SU-DHL-6 (cell line): ENCODE data around the gene ANKRD28.

Experiments
- EZH2phosphoT487 ChIP-seq: fragments of 200-600 bp; sonication (generic), shearing (Covaris generic); conservative IDR thresholded peaks from 2 replicates; pipeline ENCODE4 v1.6.1; 2018; ENCODE audit warnings: mild to moderate bottlenecking, antibody characterized with exemption, low read length, moderate library complexity, mixed read lengths
- TF ChIP-seq, protein P1 (sequence below): fragments of 200-600 bp; sonication (generic); IDR thresholded peaks from one replicate; pipeline ENCODE4 v1.5.1; 2017; ENCODE audit warnings: antibody characterized with exemption, mild to moderate bottlenecking, low read length, moderate library complexity; ENCODE audit not compliant: insufficient read depth, poor library complexity, severe bottlenecking

DNA sequence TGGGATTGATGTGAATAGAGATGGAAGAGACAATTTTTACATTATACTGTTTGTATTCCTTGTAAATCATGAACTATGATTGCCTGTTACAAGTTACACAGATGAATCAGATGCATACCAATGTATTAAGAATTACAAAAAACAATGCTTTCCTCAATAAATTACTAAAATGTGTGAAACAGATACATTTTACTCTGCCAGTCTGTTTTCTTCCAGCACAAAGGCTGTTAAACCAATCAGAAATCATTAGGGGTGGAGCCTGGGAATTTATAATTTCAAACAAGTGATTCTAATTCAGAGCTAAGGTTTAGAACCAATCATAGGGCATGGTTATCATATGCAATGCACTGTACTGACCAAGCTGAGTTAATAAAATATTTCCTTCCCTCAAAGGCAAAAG lies 21.8 kb upstream of the ANKRD28 start:
- TF ChIP-seq, protein P1, sequence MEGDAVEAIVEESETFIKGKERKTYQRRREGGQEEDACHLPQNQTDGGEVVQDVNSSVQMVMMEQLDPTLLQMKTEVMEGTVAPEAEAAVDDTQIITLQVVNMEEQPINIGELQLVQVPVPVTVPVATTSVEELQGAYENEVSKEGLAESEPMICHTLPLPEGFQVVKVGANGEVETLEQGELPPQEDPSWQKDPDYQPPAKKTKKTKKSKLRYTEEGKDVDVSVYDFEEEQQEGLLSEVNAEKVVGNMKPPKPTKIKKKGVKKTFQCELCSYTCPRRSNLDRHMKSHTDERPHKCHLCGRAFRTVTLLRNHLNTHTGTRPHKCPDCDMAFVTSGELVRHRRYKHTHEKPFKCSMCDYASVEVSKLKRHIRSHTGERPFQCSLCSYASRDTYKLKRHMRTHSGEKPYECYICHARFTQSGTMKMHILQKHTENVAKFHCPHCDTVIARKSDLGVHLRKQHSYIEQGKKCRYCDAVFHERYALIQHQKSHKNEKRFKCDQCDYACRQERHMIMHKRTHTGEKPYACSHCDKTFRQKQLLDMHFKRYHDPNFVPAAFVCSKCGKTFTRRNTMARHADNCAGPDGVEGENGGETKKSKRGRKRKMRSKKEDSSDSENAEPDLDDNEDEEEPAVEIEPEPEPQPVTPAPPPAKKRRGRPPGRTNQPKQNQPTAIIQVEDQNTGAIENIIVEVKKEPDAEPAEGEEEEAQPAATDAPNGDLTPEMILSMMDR, result no peak
- TF ChIP-seq EZH2phosphoT487, result no peak
